ENCODE measurements around the gene RASL12. TPM values are rescaled to one million over a fixed set of nuclear protein-coding genes. Genes with fewer than 3 reads are reported as not detected.

RASL12 gene
- total RNA-seq, 3 donors from 2014 or later (not counting 1 experiment from before 2014, with no cell fraction given): not detected

- no peak for DNase-seq
- Histone ChIP-seq H3K4me1 (ENCODE audit: control insufficient read depth, insufficient read depth, low read length) (peaks cover 11% of the 10 kb centered on the region), H3K27me3 (ENCODE audit: control insufficient read depth, insufficient read depth, low read length) (peaks cover 14% of the 10 kb centered on the region), H3K27ac (ENCODE audit: low read length) (no peak overlapping the region), H3K9me3 (ENCODE audit: control insufficient read depth, insufficient read depth, low read length) (no peaks in the 10 kb centered on the region), H3K36me3 (ENCODE audit: control insufficient read depth, insufficient read depth, low read length) (no peaks in the 10 kb centered on the region), H3K4me3 (ENCODE audit: low read length) (no peak overlapping the region)
- Mint-ChIP-seq H3K27me3 (ENCODE audit: low read depth in 2 of 2) (peaks cover 43 to 56% of the 10 kb centered on the region in 2 donors), H3K27ac (no peak overlapping the region), H3K36me3 (no peaks in the 10 kb centered on the region), H3K9me3 (no peaks in the 10 kb centered on the region), H3K4me3 (no peak overlapping the region), H3K4me1 (peaks cover 19 to 25% of the 10 kb centered on the region in 2 donors)
- WGBS (ENCODE audit: insufficient coverage): 73% methylated on average over 5 of the region's 5 CpGs
- intact Hi-C loops (cut with micrococcal nuclease): no loop called here
- no peak for TF ChIP-seq CTCF (IDR thresholded peaks at IDR 0.05)
- ATAC-seq: no peak
These were observed 14.0 kb upstream of the RASL12 start for GRCh38 chr15:65081758-65082157.

DNA sequence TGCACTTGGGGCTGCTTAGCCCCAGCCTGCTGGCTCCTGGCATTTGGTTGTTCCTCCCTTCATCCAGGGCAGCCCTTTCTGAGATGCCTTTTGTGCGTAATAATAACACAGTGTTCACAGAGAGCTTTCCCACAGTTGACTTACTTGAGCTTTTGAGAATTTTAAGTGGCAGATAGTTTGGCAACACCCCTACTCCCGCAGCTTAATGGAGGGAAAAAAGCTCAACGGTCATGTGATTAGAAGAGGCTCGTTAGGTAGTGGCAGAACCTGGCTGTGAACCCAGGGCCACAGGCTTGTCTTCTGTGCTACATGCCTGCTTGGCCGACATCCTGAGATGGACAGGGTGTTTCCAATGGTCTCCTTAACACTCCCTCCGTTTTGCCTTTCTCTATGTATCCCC is 13.5 kb upstream of the RASL12 start:
- no peak overlapping the region for H3K4me3 Mint-ChIP-seq

GRCh38 chr15:65079580-65079979 is 11.8 kb upstream of the RASL12 start:
- Histone ChIP-seq H3K4me3 (ENCODE audit: low read length) (no peak overlapping the region), H3K27ac (ENCODE audit: low read length) (no peak overlapping the region), H3K27me3 (ENCODE audit: control insufficient read depth, insufficient read depth, low read length) (peaks cover 14% of the 10 kb centered on the region), H3K4me1 (ENCODE audit: control insufficient read depth, insufficient read depth, low read length) (peaks cover 11% of the 10 kb centered on the region), H3K9me3 (ENCODE audit: control insufficient read depth, insufficient read depth, low read length) (no peaks in the 10 kb centered on the region), H3K36me3 (ENCODE audit: control insufficient read depth, insufficient read depth, low read length) (no peaks in the 10 kb centered on the region)
- peaks cover 19 to 22% of the 10 kb centered on the region in 2 donors for H3K4me1 Mint-ChIP-seq
- ATAC-seq: no peak
- H3K4me3 Mint-ChIP-seq: no peak overlapping the region
- DNase-seq: no peak
- H3K9me3 Mint-ChIP-seq: no peaks in the 10 kb centered on the region
- no peak overlapping the region for H3K27ac Mint-ChIP-seq
- peaks cover 49 to 69% of the 10 kb centered on the region in 2 donors for H3K27me3 Mint-ChIP-seq (ENCODE audit: low read depth in 2 of 2)
- H3K36me3 Mint-ChIP-seq: no peaks in the 10 kb centered on the region
- WGBS (ENCODE audit: insufficient coverage): 94% methylated on average over 5 of the region's 5 CpGs
- no peak for TF ChIP-seq CTCF (IDR thresholded peaks at IDR 0.05)
- intact Hi-C loops (cut with micrococcal nuclease): no loop called here

More for the DNA sequence above, 13.5 kb upstream of the RASL12 start:
- H3K9me3 Mint-ChIP-seq: no peaks in the 10 kb centered on the region
- peaks cover 19 to 27% of the 10 kb centered on the region in 2 donors for H3K4me1 Mint-ChIP-seq
- peaks cover 11% of the 10 kb centered on the region for H3K4me1 ChIP-seq (ENCODE audit: control insufficient read depth, insufficient read depth, low read length)
- no peak overlapping the region for H3K27ac ChIP-seq (ENCODE audit: low read length)
- WGBS (ENCODE audit: insufficient coverage): 73% methylated on average over 6 of the region's 6 CpGs
- no peaks in the 10 kb centered on the region for H3K36me3 Mint-ChIP-seq
- DNase-seq: no peak
- intact Hi-C loops (cut with micrococcal nuclease): no loop called here
- H3K27ac Mint-ChIP-seq: no peak overlapping the region
- no peaks in the 10 kb centered on the region for H3K9me3 ChIP-seq (ENCODE audit: control insufficient read depth, insufficient read depth, low read length)
- peaks cover 46 to 59% of the 10 kb centered on the region in 2 donors for H3K27me3 Mint-ChIP-seq (ENCODE audit: low read depth in 2 of 2)
- H3K36me3 ChIP-seq (ENCODE audit: control insufficient read depth, insufficient read depth, low read length): no peaks in the 10 kb centered on the region
- H3K4me3 ChIP-seq (ENCODE audit: low read length): no peak overlapping the region
- no peak for TF ChIP-seq CTCF (IDR thresholded peaks at IDR 0.05)
- H3K27me3 ChIP-seq (ENCODE audit: control insufficient read depth, insufficient read depth, low read length): peaks cover 14% of the 10 kb centered on the region
- no peak for ATAC-seq

GRCh38 chr15:65077981-65078352 is 10.2 kb upstream of the RASL12 start:
- Histone ChIP-seq H3K27me3 (ENCODE audit: control insufficient read depth, insufficient read depth, low read length) (peaks cover 11% of the 10 kb centered on the region), H3K27ac (ENCODE audit: low read length) (no peak overlapping the region), H3K4me3 (ENCODE audit: low read length) (no peak overlapping the region), H3K36me3 (ENCODE audit: control insufficient read depth, insufficient read depth, low read length) (no peaks in the 10 kb centered on the region), H3K4me1 (ENCODE audit: control insufficient read depth, insufficient read depth, low read length) (peaks cover 11% of the 10 kb centered on the region), H3K9me3 (ENCODE audit: control insufficient read depth, insufficient read depth, low read length) (no peaks in the 10 kb centered on the region)
- intact Hi-C loops (cut with micrococcal nuclease): no loop called here
- peaks cover 17 to 20% of the 10 kb centered on the region in 2 donors for H3K4me1 Mint-ChIP-seq
- no peaks in the 10 kb centered on the region for H3K9me3 Mint-ChIP-seq
- TF ChIP-seq CTCF (IDR thresholded peaks at IDR 0.05): peak; percentile 16
- H3K36me3 Mint-ChIP-seq: no peaks in the 10 kb centered on the region
- H3K27me3 Mint-ChIP-seq (ENCODE audit: low read depth in 2 of 2): peaks cover 39 to 53% of the 10 kb centered on the region in 2 donors
- H3K27ac Mint-ChIP-seq: no peak overlapping the region
- ATAC-seq: peak; percentile 22 to 70 (median 64)
- peak in 1 of 2 donors; percentile 68 for DNase-seq
- 14% methylated on average over 24 of the region's 24 CpGs for WGBS (ENCODE audit: insufficient coverage)
- peak overlapping the region; percentile 9 for H3K4me3 Mint-ChIP-seq
